Transverse colon (tissue), 4 donors: ENCODE results near the gene YTHDF1. TPM values are rescaled to one million over a fixed set of nuclear protein-coding genes. Genes with fewer than 3 reads are reported as not detected.

Source experiments
- DNase-seq: peaks from one replicate; pipeline ENCODE4 v3.0.0-alpha.2; 2019
- H3K27ac ChIP-seq, 4 donors: fragments of 200-600 bp; sonication (generic); 2 replicates each; pipeline ENCODE4 v1.5.1; 2016 to 2018; ENCODE audit warnings: inconsistent platforms in 4 of 4
- H3K27me3 ChIP-seq: fragments of 200-600 bp; sonication (generic); 2 replicates; pipeline ENCODE4 v1.5.1; 2017; ENCODE audit warnings: inconsistent platforms
- H3K36me3 ChIP-seq, 4 donors: fragments of 200-600 bp; sonication (generic); 2 replicates each; pipeline ENCODE4 v1.5.1; 2017 to 2019; ENCODE audit warnings: inconsistent platforms in 4 of 4
- H3K4me1 ChIP-seq, 4 donors: fragments of 200-600 bp; sonication (generic); 2 replicates each; pipeline ENCODE4 v1.5.1; 2017 to 2020; ENCODE audit warnings: inconsistent platforms in 4 of 4
- H3K4me3 ChIP-seq, 4 donors: fragments of 200-600 bp; sonication (generic); 1 replicate in 1 of 4; 2 replicates in 3 of 4; pipeline versions ENCODE4 v1.5.1 to v1.6.1; 2017 to 2019; ENCODE audit warnings: inconsistent platforms in 4 of 4
- H3K9me3 ChIP-seq, 2 donors: fragments of 200-600 bp; sonication (generic); 2 replicates each; pipeline ENCODE4 v1.5.1; 2017 to 2019; ENCODE audit warnings: inconsistent platforms in 2 of 2
- EP300 ChIP-seq: sonication (generic); formaldehyde crosslinking; IDR thresholded peaks from one replicate; pipeline ENCODE4 v1.6.1; 2017; ENCODE audit warnings: antibody characterized with exemption, low read depth
- POLR2A ChIP-seq: fragments of 450-650 bp; IDR thresholded peaks from one replicate; pipeline ENCODE4 v1.6.1; 2016; ENCODE audit warnings: antibody characterized with exemption, mild to moderate bottlenecking, moderate library complexity
- POLR2AphosphoS5 ChIP-seq, 3 donors: sonication (generic); formaldehyde crosslinking; IDR thresholded peaks; one replicate each; pipeline ENCODE4 v1.6.1; 2016; ENCODE audit warnings: antibody characterized with exemption in 3 of 3
- WGBS, 2 donors: methylation state at CpG; one replicate each; pipeline ENCODE4 v1.1.5; 2018; ENCODE audit warnings: low coverage in 1 of 2; 5-methylcytosine and 5-hydroxymethylcytosine counted together
- in situ Hi-C, 4 donors: fragments of 200-750 bp; cut with MboI; loops; one replicate each; pipeline versions ENCODE4 v1.15.0 to v1.15.1; 2017; ENCODE audit warnings: low sequenced_read_pairs in 3 of 4, low pct_ligation_motif_present in 1 of 4, low pct_unique_long_range_greater_than_20kb in 1 of 4
- intact Hi-C: fragments of 100-400 bp; cut with DNase I; formaldehyde crosslinking; loops from one replicate; pipeline ENCODE4 v1.15.1; 2023; ENCODE audit warnings: low total_unique reads
- total RNA-seq, 4 donors: library from RNA; depleted of rRNA; stranded (reverse); fragments of >200 nt; gene quantifications; one replicate each; pipeline ENCODE4 v1.1.0, GENCODE V29; 2016
- TF ChIP-seq, protein P1 (sequence below), 5 experiments: fragments of 200-600 bp in 3 of 5; fragments of 450-650 bp in 2 of 5; sonication (generic) in 3 of 5; IDR thresholded peaks; 1 replicate in 2 of 5; 2 replicates in 3 of 5; pipeline ENCODE4 v1.5.1; 2016 to 2017; ENCODE audit warnings: antibody characterized with exemption in 5 of 5, inconsistent platforms in 3 of 5, mild to moderate bottlenecking in 2 of 5, moderate library complexity in 1 of 5

Gene YTHDF1
- total RNA-seq, 4 donors from 2014 or later: 29.4 to 35.2 (median 32.9) TPM

- TF ChIP-seq, protein P1, sequence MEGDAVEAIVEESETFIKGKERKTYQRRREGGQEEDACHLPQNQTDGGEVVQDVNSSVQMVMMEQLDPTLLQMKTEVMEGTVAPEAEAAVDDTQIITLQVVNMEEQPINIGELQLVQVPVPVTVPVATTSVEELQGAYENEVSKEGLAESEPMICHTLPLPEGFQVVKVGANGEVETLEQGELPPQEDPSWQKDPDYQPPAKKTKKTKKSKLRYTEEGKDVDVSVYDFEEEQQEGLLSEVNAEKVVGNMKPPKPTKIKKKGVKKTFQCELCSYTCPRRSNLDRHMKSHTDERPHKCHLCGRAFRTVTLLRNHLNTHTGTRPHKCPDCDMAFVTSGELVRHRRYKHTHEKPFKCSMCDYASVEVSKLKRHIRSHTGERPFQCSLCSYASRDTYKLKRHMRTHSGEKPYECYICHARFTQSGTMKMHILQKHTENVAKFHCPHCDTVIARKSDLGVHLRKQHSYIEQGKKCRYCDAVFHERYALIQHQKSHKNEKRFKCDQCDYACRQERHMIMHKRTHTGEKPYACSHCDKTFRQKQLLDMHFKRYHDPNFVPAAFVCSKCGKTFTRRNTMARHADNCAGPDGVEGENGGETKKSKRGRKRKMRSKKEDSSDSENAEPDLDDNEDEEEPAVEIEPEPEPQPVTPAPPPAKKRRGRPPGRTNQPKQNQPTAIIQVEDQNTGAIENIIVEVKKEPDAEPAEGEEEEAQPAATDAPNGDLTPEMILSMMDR (IDR thresholded peaks at IDR 0.05): no peak
- WGBS, 2 donors: 59% methylated on average over 23 of the region's 24 CpGs; no CpG with 5 or more reads in 1 of the 2 donors
- Histone ChIP-seq H3K27me3 (peaks cover 9% of the 10 kb centered on the region), H3K27ac (no peak overlapping the region), H3K9me3 (no peaks in the 10 kb centered on the region), H3K4me3 (no peak overlapping the region), H3K4me1 (no peaks in the 10 kb centered on the region), H3K36me3 (no peaks in the 10 kb centered on the region)
- in situ Hi-C loops: no loop called here
- intact Hi-C loops: no loop called here
- DNase-seq: no peak
Observed at GRCh38 chr20:63167026-63167917, 48.7 kb downstream of the YTHDF1 start.

- H3K36me3 ChIP-seq: no peaks in the 10 kb centered on the region
- peaks cover 6% of the 10 kb centered on the region for H3K27me3 ChIP-seq
- no peak overlapping the region for H3K27ac ChIP-seq
- TF ChIP-seq EP300: no peak
- TF ChIP-seq, protein P1 (IDR thresholded peaks at IDR 0.05): no peak
- TF ChIP-seq POLR2AphosphoS5 (IDR thresholded peaks at IDR 0.05): no peak
- no peak for TF ChIP-seq POLR2A
- H3K9me3 ChIP-seq: no peaks in the 10 kb centered on the region
- in situ Hi-C loops (no loop called here), intact Hi-C loops (loop anchor here (1.0 kb wide), 1 partner anchor 33 kb away; no protein-coding TSS in a partner anchor)
- DNase-seq: no peak
- H3K4me3 ChIP-seq: no peak overlapping the region
- WGBS, 2 donors: 88 to 93% methylated on average over 3 to 26 of the region's 26 CpGs
- H3K4me1 ChIP-seq: no peaks in the 10 kb centered on the region
Observed at GRCh38 chr20:63166193-63167020, 49.5 kb downstream of the YTHDF1 start.

- no peak for DNase-seq
- no peak for TF ChIP-seq POLR2A
- no peak for TF ChIP-seq EP300
- TF ChIP-seq, protein P1 (IDR thresholded peaks at IDR 0.05): no peak
- TF ChIP-seq POLR2AphosphoS5 (IDR thresholded peaks at IDR 0.05): no peak
- no peaks in the 10 kb centered on the region for H3K4me1 ChIP-seq
- H3K27me3 ChIP-seq: peaks cover 3% of the 10 kb centered on the region
- no peak overlapping the region for H3K4me3 ChIP-seq
- WGBS, 2 donors: 84% methylated on average over 25 of the region's 25 CpGs; no CpG with 5 or more reads in 1 of the 2 donors
- no peaks in the 10 kb centered on the region for H3K36me3 ChIP-seq
- intact Hi-C loops (loop anchor here (1.0 kb wide), 1 partner anchor 32 kb away; no protein-coding TSS in a partner anchor), in situ Hi-C loops (no loop called here)
- no peaks in the 10 kb centered on the region for H3K9me3 ChIP-seq
- no peak overlapping the region for H3K27ac ChIP-seq
Observed at GRCh38 chr20:63165356-63166192, 50.4 kb downstream of the YTHDF1 start.
